ENCODE measurements around the gene LAMC1.

DNA sequence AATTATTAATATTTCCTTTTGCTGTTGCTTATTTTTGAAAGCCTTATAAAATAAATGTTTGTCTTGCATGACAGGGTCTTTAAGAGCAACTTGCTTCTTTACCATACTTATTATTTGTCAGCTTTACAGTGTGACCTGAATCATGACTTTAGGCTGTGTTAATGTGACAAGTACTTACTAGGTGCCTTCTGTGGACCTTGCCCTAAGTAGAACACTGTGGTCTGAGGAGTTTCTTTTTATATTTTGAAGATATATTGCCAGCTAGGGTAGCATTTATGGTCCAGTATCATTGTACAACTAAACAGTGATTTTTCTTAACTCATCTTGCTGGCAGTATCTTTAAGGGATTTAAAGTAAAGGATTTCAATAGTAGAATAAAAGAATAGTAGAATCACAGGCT lies 117.4 kb downstream of the LAMC1 start:
- TF ChIP-seq, protein P1, sequence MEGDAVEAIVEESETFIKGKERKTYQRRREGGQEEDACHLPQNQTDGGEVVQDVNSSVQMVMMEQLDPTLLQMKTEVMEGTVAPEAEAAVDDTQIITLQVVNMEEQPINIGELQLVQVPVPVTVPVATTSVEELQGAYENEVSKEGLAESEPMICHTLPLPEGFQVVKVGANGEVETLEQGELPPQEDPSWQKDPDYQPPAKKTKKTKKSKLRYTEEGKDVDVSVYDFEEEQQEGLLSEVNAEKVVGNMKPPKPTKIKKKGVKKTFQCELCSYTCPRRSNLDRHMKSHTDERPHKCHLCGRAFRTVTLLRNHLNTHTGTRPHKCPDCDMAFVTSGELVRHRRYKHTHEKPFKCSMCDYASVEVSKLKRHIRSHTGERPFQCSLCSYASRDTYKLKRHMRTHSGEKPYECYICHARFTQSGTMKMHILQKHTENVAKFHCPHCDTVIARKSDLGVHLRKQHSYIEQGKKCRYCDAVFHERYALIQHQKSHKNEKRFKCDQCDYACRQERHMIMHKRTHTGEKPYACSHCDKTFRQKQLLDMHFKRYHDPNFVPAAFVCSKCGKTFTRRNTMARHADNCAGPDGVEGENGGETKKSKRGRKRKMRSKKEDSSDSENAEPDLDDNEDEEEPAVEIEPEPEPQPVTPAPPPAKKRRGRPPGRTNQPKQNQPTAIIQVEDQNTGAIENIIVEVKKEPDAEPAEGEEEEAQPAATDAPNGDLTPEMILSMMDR (tag by site-specific recombination; IDR thresholded peaks at IDR 0.05) = no peak
- TF ChIP-seq ZNF146 (tag by site-specific recombination; IDR thresholded peaks at IDR 0.05) = no peak
- TF ChIP-seq ZNF555 (tag by site-specific recombination; conservative IDR thresholded peaks at IDR 0.05) = no peak

All from HEK293 (cell line).